ENCODE measurements around the gene TRAF2.

TRAF2 gene

GRCh38 chr9:136973618-136974617, 87.6 kb downstream of the TRAF2 start:
- in situ Hi-C loops (cut with HindIII; ENCODE audit: low sequenced_read_pairs): no loop called here
- no peak for TF ChIP-seq CTCF (IDR thresholded peaks at IDR 0.05; ENCODE audit: low read depth, low read length)
- H3K4me3 ChIP-seq (ENCODE audit: low read depth, low read length): no peak overlapping the region
- DNase-seq (ENCODE audit: low read depth, low spot score): no peak

- in situ Hi-C loops (cut with HindIII; ENCODE audit: low sequenced_read_pairs): no loop called here
- no peak for DNase-seq (ENCODE audit: low read depth, low spot score)
- H3K4me3 ChIP-seq (ENCODE audit: low read depth, low read length): no peak overlapping the region
- TF ChIP-seq CTCF (IDR thresholded peaks at IDR 0.05; ENCODE audit: low read depth, low read length): no peak
Measured at GRCh38 chr9:136974817-136975535, 88.7 kb downstream of the TRAF2 start.

GRCh38 chr9:136975644-136976043, 89.3 kb downstream of the TRAF2 start:
- DNase-seq (ENCODE audit: low read depth, low spot score): peak; percentile 17
- peak; percentile 32 for TF ChIP-seq CTCF (IDR thresholded peaks at IDR 0.05; ENCODE audit: low read depth, low read length)
- in situ Hi-C loops (cut with HindIII; ENCODE audit: low sequenced_read_pairs): no loop called here
- H3K4me3 ChIP-seq (ENCODE audit: low read depth, low read length): no peak overlapping the region

Data from astrocyte of the spinal cord (primary cell).